Fibroblast of lung (primary cell): ENCODE data around the gene PIGK. TPM values are rescaled to one million over a fixed set of nuclear protein-coding genes. Genes with fewer than 3 reads are reported as not detected.

Source experiments
- DNase-seq, 2 donors: peaks; one replicate each; pipeline versions ENCODE4 v3.0.0 to v3.0.0-alpha.2; 2010; ENCODE audit warnings: low read depth in 2 of 2
- H2AFZ ChIP-seq: 2 replicates; pipeline ENCODE4 v1.5.1; 2012; ENCODE audit warnings: low read length, control low read depth, inconsistent platforms
- H3K27ac ChIP-seq: 2 replicates; pipeline ENCODE4 v1.5.1; 2011; ENCODE audit warnings: low read length, control low read depth; ENCODE audit not compliant: insufficient read depth
- H3K27me3 ChIP-seq: 2 replicates; pipeline ENCODE4 v1.5.1; 2011; ENCODE audit warnings: mild to moderate bottlenecking, low read length; ENCODE audit not compliant: control insufficient read depth, insufficient read depth
- H3K36me3 ChIP-seq: 2 replicates; pipeline ENCODE4 v1.5.1; 2011; ENCODE audit warnings: low read length; ENCODE audit not compliant: control insufficient read depth, insufficient read depth
- H3K4me1 ChIP-seq: 2 replicates; pipeline ENCODE4 v1.5.1; 2011; ENCODE audit warnings: low read length; ENCODE audit not compliant: control insufficient read depth, insufficient read depth; ENCODE audit errors: extremely low read depth
- H3K4me2 ChIP-seq: 2 replicates; pipeline ENCODE4 v1.5.1; 2011; ENCODE audit warnings: low read length, control low read depth; ENCODE audit not compliant: insufficient read depth; ENCODE audit errors: extremely low read depth
- H3K4me3 ChIP-seq, 4 experiments: fragments of 200-600 bp in 1 of 4; sonication (generic) in 1 of 4; replicated peaks in 1 of 4; 2 replicates each; pipeline ENCODE4 v1.5.1; 2011 to 2016; ENCODE audit warnings: low read length in 4 of 4, low read depth in 3 of 4, mild to moderate bottlenecking in 3 of 4, control low read depth in 2 of 4, inconsistent platforms in 1 of 4, mixed read lengths in 1 of 4; ENCODE audit not compliant: insufficient read depth in 1 of 4; ENCODE audit errors: control extremely low read depth in 1 of 4
- H3K79me2 ChIP-seq: 2 replicates; pipeline ENCODE4 v1.5.1; 2012; ENCODE audit warnings: mild to moderate bottlenecking, low read length, inconsistent platforms; ENCODE audit not compliant: control insufficient read depth, insufficient read depth
- H3K9ac ChIP-seq: 2 replicates; pipeline ENCODE4 v1.5.1; 2011; ENCODE audit warnings: mild to moderate bottlenecking, low read length, control low read depth; ENCODE audit not compliant: insufficient read depth
- H3K9me3 ChIP-seq: 2 replicates; pipeline ENCODE4 v1.5.1; 2012; ENCODE audit warnings: low read depth, low read length; ENCODE audit not compliant: control insufficient read depth, insufficient read depth
- H4K20me1 ChIP-seq: 2 replicates; pipeline ENCODE4 v1.5.1; 2011; ENCODE audit warnings: low read length; ENCODE audit not compliant: control insufficient read depth, insufficient read depth; ENCODE audit errors: extremely low read depth
- CTCF ChIP-seq, 2 donors: IDR thresholded peaks in 1 of 2; conservative IDR thresholded peaks in 1 of 2; 1 replicate in 1 of 2; 2 replicates in 1 of 2; pipeline ENCODE4 v1.5.1; 2011 to 2012; ENCODE audit warnings: low read length in 2 of 2, control low read depth in 1 of 2, inconsistent platforms in 1 of 2, low read depth in 1 of 2, mild to moderate bottlenecking in 1 of 2
- EZH2 ChIP-seq: IDR thresholded peaks from 2 replicates; pipeline ENCODE4 v1.5.1; 2012; ENCODE audit warnings: low read length, control low read depth, mild to moderate bottlenecking; ENCODE audit errors: missing control alignments
- polyA plus RNA-seq, 2 donors: library from polyadenylated mRNA; depleted of rRNA in 1 of 2; stranded (reverse) in 1 of 2; unstranded in 1 of 2; fragments of >200 nt; gene quantifications; 2 replicates each; pipeline ENCODE4 v1.2.1, GENCODE V29; 2011 to 2012; ENCODE audit warnings: missing spikeins in 1 of 2
- total RNA-seq: library from RNA; depleted of rRNA; stranded (reverse); fragments of >200 nt; gene quantifications from 2 replicates; pipeline ENCODE4 v1.2.1, GENCODE V29; 2014

PIGK gene
- total and polyA plus RNA-seq, 2 donors (not counting 1 experiment from before 2014, with no cell fraction given) = 55.7 to 58.7 TPM

DNA sequence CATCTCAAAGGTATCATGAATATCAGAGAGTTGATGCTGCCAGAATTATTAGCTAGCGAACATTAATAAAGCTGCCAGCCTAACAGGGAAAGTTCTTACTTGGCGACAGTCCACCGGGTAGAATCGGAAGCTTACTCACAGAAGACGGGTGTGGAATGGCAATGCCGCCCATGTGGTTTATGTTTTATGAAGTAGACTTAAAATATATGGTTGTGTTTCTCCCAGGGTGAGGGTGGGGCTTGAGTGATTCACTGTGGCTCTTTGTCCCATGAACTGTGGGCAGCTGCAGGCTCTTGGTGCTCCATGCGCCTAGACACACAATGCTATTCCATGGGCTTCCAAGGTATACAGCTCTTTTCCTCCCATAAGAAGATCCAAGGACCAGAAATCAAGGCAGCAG lies 162.7 kb downstream of the PIGK start:
- Histone ChIP-seq H3K9ac (no peak overlapping the region), H4K20me1 (no peaks in the 10 kb centered on the region), H2AFZ (no peak overlapping the region), H3K79me2 (no peaks in the 10 kb centered on the region), H3K4me1 (no peaks in the 10 kb centered on the region), H3K4me2 (no peak overlapping the region), H3K27me3 (no peaks in the 10 kb centered on the region), H3K4me3 (no peak overlapping the region), H3K36me3 (no peaks in the 10 kb centered on the region), H3K9me3 (no peaks in the 10 kb centered on the region), H3K27ac (no peak overlapping the region)
- no peak for DNase-seq
- no peak for TF ChIP-seq EZH2
- no peak for TF ChIP-seq CTCF (conservative IDR thresholded peaks at IDR 0.05 in 1 of 2, IDR thresholded peaks at IDR 0.05 in 1 of 2; ENCODE audit: low read depth in 1 of 2, low read length in 2 of 2)

GRCh38 chr1:77051425-77051824 lies 167.8 kb downstream of the PIGK start:
- H3K4me2 ChIP-seq = no peak overlapping the region
- H3K4me3 ChIP-seq = no peak overlapping the region
- no peak overlapping the region for H3K9ac ChIP-seq
- no peaks in the 10 kb centered on the region for H4K20me1 ChIP-seq
- H3K36me3 ChIP-seq = no peaks in the 10 kb centered on the region
- no peaks in the 10 kb centered on the region for H3K4me1 ChIP-seq
- H3K9me3 ChIP-seq = no peaks in the 10 kb centered on the region
- TF ChIP-seq CTCF (conservative IDR thresholded peaks at IDR 0.05 in 1 of 2, IDR thresholded peaks at IDR 0.05 in 1 of 2; ENCODE audit: low read depth in 1 of 2, low read length in 2 of 2) (no peak), EZH2 (no peak)
- H3K27me3 ChIP-seq = no peaks in the 10 kb centered on the region
- no peak overlapping the region for H3K27ac ChIP-seq
- no peaks in the 10 kb centered on the region for H3K79me2 ChIP-seq
- no peak for DNase-seq
- no peak overlapping the region for H2AFZ ChIP-seq

GRCh38 chr1:77048615-77049005 lies 170.6 kb downstream of the PIGK start:
- DNase-seq = no peak
- no peak overlapping the region for H3K4me3 ChIP-seq
- no peaks in the 10 kb centered on the region for H3K27me3 ChIP-seq
- H3K27ac ChIP-seq = no peak overlapping the region
- no peak overlapping the region for H2AFZ ChIP-seq
- no peak overlapping the region for H3K9ac ChIP-seq
- TF ChIP-seq CTCF (conservative IDR thresholded peaks at IDR 0.05 in 1 of 2, IDR thresholded peaks at IDR 0.05 in 1 of 2; ENCODE audit: low read depth in 1 of 2, low read length in 2 of 2) = no peak
- TF ChIP-seq EZH2 = no peak
- H3K4me2 ChIP-seq = no peak overlapping the region
- no peaks in the 10 kb centered on the region for H4K20me1 ChIP-seq
- H3K36me3 ChIP-seq = no peaks in the 10 kb centered on the region
- no peaks in the 10 kb centered on the region for H3K9me3 ChIP-seq
- H3K4me1 ChIP-seq = no peaks in the 10 kb centered on the region
- no peaks in the 10 kb centered on the region for H3K79me2 ChIP-seq
